Erythroblast (primary cell): ENCODE results near the gene MINDY3.

Experiments used
- GATA1 ChIP-seq: IDR thresholded peaks from 2 replicates; pipeline ENCODE4 v1.6.1; 2011; ENCODE audit warnings: low read depth, mild to moderate bottlenecking, control low read depth, low read length, moderate library complexity
- POLR2A ChIP-seq: IDR thresholded peaks from 2 replicates; pipeline ENCODE4 v1.6.1; 2011; ENCODE audit warnings: mild to moderate bottlenecking, low read length

DNA sequence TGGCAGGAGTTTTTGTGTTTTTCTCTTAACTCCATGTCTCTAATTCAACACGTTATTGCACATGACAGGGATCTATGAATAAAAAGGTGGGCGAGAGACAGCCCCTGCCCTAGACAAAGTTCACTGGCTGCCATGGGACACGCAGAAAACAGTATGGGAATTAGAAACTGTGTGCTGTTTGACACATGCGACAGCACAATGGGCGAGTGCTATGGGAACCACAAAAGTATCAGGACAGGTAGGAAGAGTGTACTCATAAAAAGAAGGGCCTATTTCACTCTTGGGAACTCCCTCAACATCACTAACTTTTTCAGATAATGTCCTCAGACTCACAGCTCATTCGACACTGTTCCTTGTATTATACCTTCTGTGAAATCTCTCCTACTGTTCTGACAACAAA lies 45.7 kb downstream of the MINDY3 start:
- no peak for TF ChIP-seq POLR2A
- TF ChIP-seq GATA1 = no peak
